Stimulated activated naive CD8-positive, alpha-beta T cell treated with anti-CD3 and anti-CD28 coated beads, Interleukin-15, amount 100 ng/mL, for 72 hours (primary cell): ENCODE data around the gene MEF2D.
A peak's percentile ranks its signal among the peaks of the same experiment; 100 is the strongest.

Experiments used
- ATAC-seq: fragments of 150-1000 bp; cut with Tn5 transposase; 2 replicates; pipeline ENCODE4 v1.10.0; 2021; ENCODE audit warnings: mild to moderate bottlenecking, moderate library complexity
- DNase-seq, 2 donors: peaks; one replicate each; pipeline ENCODE4 v3.0.0; 2021 to 2022
- H3K27ac Mint-ChIP-seq, 2 donors: one replicate each; pipeline ENCODE4 v1.8.0; 2022; ENCODE audit warnings: mild to moderate bottlenecking in 2 of 2, mixed read lengths in 2 of 2, moderate library complexity in 2 of 2
- H3K27me3 Mint-ChIP-seq: one replicate; pipeline ENCODE4 v1.8.0; 2022; ENCODE audit warnings: mixed read lengths
- H3K4me1 Mint-ChIP-seq: one replicate; pipeline ENCODE4 v1.8.0; 2022; ENCODE audit warnings: mild to moderate bottlenecking, mixed read lengths
- H3K4me3 Mint-ChIP-seq, 2 donors: one replicate each; pipeline ENCODE4 v1.8.0; 2022; ENCODE audit warnings: mild to moderate bottlenecking in 2 of 2, mixed read lengths in 2 of 2, moderate library complexity in 1 of 2
- H3K9me3 Mint-ChIP-seq, 2 donors: one replicate each; pipeline ENCODE4 v1.8.0; 2022; ENCODE audit warnings: mixed read lengths in 2 of 2

MEF2D gene

DNA sequence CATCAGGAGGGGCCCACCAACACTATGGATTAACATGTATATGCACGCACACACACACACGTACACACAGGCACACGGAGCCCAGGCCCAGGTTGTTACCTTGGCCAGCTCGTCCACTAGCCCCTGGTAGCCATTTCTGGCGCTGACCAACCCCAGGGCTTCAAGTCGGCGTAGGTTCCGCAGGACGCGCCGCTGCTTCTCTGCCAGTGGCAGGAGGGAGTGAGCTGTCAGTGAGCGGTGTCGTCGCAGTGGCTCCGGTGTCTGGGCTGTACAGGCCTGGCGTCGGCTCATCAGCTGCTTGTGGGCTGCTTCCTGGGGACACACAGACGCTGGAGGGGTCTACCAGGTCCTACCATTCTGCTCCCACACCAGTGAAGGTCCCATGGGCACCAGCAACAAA, 29.4 kb upstream of the MEF2D start:
- peaks cover 34% of the 10 kb centered on the region for H3K4me1 Mint-ChIP-seq
- H3K4me3 Mint-ChIP-seq: no peak overlapping the region
- no peak overlapping the region for H3K27ac Mint-ChIP-seq
- ATAC-seq: no peak
- no peaks in the 10 kb centered on the region for H3K27me3 Mint-ChIP-seq
- no peak for DNase-seq
- no peaks in the 10 kb centered on the region for H3K9me3 Mint-ChIP-seq

DNA sequence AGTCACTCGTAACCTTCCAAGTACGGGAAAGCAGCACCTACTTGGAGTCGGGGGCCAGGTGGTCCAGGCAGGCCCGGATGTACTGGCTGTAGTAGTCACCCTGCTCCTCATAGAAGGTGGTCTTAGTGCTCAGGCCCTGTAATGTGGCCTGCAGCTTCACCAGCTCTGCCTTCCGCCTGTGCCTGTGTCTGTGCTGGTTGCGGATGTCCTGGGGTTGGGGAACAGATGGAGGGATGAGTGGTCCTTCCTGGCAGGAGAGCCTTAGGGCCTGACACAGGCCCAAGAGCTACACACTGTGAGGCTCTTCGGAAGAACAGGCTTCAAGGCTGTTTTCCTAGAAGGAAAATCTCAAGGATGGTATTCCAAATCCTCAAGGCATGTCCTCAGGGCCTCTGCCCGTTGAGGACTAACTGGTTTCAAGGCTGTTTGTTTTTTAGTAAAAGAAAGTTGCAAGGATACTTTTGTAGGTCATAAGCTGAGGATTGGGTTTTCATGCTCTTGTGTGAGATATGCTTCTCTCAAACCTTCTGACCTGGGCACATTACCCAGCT, 28.4 kb upstream of the MEF2D start:
- no peak for DNase-seq
- H3K4me1 Mint-ChIP-seq: peaks cover 44% of the 10 kb centered on the region
- no peaks in the 10 kb centered on the region for H3K27me3 Mint-ChIP-seq
- no peaks in the 10 kb centered on the region for H3K9me3 Mint-ChIP-seq
- H3K27ac Mint-ChIP-seq: no peak overlapping the region
- H3K4me3 Mint-ChIP-seq: no peak overlapping the region
- ATAC-seq: no peak

DNA sequence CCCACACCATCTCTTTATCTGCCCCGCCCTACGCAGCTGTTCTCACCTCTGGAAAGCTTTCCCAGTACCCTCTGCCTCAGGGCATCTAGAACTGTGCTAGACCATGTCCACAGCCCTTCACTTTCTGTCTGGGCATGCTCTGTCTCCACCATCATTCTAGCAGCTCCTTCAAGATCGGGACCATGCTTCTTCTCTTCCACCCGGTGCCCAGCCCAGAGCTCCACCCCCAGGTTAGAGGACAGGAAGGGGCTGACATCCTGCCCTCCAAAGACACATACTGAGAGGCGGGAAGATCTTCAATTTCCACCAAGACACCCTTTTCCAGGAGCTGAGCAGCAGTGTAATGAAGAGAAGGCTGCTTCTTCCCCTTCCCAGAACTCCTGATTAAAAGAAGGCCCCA, 27.7 kb upstream of the MEF2D start:
- DNase-seq (no peak), ATAC-seq (no peak)
- H3K4me3 Mint-ChIP-seq: peak overlapping the region in 1 of 2 donors; percentile 61
- no peaks in the 10 kb centered on the region for H3K9me3 Mint-ChIP-seq
- peaks cover 48% of the 10 kb centered on the region for H3K4me1 Mint-ChIP-seq
- H3K27ac Mint-ChIP-seq: peak overlapping the region; percentile 22 to 69
- no peaks in the 10 kb centered on the region for H3K27me3 Mint-ChIP-seq

DNA sequence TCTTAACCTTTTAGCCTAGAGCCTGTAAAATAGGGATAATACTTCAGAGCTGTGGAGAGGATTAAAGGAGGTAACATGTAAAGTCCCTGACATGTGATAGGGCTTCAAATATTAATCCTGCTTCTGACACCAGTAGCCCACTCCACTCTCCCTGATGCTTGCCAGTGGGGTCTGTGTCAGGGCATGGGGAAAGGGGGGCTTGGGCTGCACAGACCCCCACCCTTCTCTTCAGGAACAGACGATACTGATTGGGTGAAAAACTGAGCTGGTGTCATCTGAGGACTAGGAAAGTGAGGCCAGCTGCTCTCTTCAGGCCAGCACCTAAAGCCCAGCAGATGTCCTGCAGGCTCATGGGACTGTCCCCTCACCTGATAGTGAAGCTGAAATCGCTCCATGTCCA, 27.0 kb upstream of the MEF2D start:
- no peak for ATAC-seq
- no peak overlapping the region for H3K27ac Mint-ChIP-seq
- H3K9me3 Mint-ChIP-seq: no peaks in the 10 kb centered on the region
- DNase-seq: no peak
- H3K4me1 Mint-ChIP-seq: peaks cover 48% of the 10 kb centered on the region
- H3K27me3 Mint-ChIP-seq: no peaks in the 10 kb centered on the region
- no peak overlapping the region for H3K4me3 Mint-ChIP-seq

DNA sequence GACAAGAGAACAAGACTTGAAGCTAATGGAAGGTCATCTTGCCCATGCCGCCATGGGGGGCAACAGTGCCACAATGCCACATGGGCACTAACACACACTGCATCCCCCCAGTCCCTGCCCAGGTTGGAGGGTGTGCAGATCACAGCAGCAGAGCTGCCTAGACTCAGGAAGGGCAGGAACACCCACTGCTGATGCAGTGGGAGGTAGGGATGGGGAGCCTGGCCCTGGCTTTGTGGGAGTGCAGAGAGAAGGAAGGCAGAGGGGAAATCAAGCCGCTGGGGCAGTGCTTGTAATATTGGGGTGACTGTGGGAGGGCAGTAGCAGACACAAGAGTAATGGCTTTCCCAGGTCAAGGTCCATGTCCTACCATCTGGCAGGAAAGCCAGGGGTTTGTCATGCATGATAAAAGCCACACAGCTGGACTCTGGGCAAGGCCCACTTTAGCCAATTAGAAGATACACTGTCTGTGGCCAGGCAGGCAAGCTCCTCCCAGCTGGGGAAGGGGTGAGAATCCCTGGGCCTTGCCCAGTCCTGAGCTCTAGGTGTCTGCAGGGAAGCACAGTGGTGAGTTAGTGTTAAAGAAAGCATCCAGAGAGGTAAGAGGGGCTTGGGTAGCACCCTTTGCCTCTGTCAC, 25.4 kb upstream of the MEF2D start:
- no peaks in the 10 kb centered on the region for H3K9me3 Mint-ChIP-seq
- ATAC-seq (no peak), DNase-seq (no peak)
- H3K27ac Mint-ChIP-seq: no peak overlapping the region
- H3K27me3 Mint-ChIP-seq: no peaks in the 10 kb centered on the region
- H3K4me1 Mint-ChIP-seq: peaks cover 48% of the 10 kb centered on the region
- H3K4me3 Mint-ChIP-seq: no peak overlapping the region

DNA sequence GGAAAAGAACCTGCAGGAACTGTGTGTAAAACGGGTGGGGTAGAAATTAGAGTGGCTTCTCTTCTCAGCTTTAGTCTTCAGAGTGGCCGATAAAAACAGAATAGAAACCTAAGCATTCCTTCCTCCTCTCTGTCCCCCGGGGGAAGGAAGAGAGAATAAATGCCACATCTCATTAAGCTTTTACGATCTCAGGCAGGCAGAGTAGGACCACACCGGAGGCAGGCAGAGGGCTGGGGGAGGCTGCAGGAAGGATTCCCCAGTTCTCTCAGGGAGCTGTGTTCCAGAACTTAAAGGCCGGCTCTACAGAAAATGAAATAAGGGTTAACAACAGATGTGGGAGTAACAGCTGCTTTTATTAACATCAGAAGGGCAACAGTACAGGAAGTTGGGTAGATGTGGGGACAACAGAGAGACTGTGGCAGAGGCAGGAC, 24.5 kb upstream of the MEF2D start:
- H3K27me3 Mint-ChIP-seq: no peaks in the 10 kb centered on the region
- H3K27ac Mint-ChIP-seq: peak overlapping the region; percentile 90 to 95
- DNase-seq (peak in 1 of 2 donors; percentile 11), ATAC-seq (peak; percentile 1)
- peaks cover 48% of the 10 kb centered on the region for H3K4me1 Mint-ChIP-seq
- no peaks in the 10 kb centered on the region for H3K9me3 Mint-ChIP-seq
- peak overlapping the region; percentile 74 to 86 for H3K4me3 Mint-ChIP-seq

DNA sequence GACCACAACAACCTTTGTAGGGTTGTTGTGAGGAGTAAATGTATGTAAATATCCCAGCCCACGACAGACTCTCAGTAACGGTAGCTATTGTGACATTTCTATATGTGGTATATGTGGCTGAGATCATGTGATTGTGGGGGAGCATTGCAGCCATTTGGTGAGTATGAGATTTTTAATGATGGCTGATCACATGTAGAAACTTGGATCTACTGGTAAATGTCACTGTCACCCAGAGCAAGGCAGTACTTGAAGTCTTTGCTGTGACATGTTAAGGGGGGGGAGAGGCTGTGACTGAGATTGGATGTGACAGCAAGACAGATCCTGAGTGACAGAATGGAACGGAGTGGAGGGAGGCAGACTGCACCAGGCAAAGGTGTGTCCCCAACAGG, 23.9 kb upstream of the MEF2D start:
- Mint-ChIP-seq H3K9me3 (no peaks in the 10 kb centered on the region), H3K27me3 (no peaks in the 10 kb centered on the region), H3K27ac (peak overlapping the region; percentile 90 to 95), H3K4me3 (peak overlapping the region; percentile 74 to 86), H3K4me1 (peaks cover 48% of the 10 kb centered on the region)
- DNase-seq: peak; percentile 35 to 57
- peak; percentile 94 for ATAC-seq

DNA sequence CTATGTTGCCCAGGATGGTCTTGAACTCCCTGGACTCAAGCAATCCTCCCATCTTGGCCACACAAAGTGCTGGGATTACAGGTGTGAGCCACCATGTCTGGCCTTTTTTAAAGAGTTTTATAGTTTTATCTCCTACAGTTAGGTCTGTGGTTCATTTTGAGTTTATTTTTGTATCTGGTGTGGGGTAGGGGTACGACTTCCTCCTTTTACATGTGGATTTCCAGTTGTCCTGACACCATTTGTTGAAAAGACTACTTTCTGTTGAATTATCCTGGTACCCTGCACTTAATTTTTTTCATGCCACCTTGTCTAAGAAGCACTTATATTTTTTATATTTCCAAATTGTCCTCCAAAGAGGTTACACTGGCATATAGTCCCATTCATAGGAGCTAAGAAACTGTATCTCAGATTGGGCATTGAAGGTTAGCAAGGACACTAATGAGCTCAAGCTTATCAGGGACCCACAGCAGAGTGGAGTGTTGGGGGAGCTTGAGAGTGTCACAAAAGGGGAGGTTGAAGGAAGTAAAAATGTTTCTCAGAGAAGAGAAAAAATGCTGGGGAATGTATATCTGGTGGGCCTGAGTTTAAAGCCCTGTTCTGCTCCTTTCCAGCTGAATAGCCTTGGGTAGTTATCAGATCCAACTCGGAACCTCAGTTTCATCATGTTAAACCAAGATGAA, 23.4 kb upstream of the MEF2D start:
- Mint-ChIP-seq H3K4me3 (peak overlapping the region; percentile 74 to 86), H3K9me3 (no peaks in the 10 kb centered on the region), H3K27ac (peak overlapping the region; percentile 90 to 95), H3K4me1 (peaks cover 46% of the 10 kb centered on the region), H3K27me3 (no peaks in the 10 kb centered on the region)
- DNase-seq: no peak
- ATAC-seq: no peak

DNA sequence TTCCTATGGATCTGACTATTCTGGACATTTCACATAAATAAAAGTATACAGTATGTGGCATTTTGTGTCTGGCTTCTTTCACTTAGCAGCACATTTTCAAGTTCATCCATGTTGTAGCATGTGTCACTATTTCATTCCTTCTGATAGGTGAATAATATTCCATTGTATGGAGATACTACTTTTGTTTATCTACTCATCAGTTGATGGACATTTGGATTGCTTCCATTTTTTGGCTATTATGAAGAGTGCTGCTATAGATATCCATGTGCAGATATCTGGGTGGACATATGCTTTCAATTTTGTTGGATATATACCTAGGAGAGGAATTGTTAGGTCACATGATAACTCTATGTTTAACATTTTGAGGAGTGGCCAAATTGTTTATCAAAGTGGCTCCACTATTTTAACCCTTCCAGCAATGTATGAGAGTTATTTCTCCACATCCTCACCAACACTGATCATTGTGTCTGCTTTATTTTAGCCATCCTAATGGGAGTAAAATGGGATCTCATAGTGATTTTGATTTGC, 21.9 kb upstream of the MEF2D start:
- Mint-ChIP-seq H3K4me3 (no peak overlapping the region), H3K4me1 (peaks cover 32% of the 10 kb centered on the region), H3K9me3 (no peaks in the 10 kb centered on the region), H3K27me3 (no peaks in the 10 kb centered on the region), H3K27ac (no peak overlapping the region)
- DNase-seq (no peak), ATAC-seq (no peak)

DNA sequence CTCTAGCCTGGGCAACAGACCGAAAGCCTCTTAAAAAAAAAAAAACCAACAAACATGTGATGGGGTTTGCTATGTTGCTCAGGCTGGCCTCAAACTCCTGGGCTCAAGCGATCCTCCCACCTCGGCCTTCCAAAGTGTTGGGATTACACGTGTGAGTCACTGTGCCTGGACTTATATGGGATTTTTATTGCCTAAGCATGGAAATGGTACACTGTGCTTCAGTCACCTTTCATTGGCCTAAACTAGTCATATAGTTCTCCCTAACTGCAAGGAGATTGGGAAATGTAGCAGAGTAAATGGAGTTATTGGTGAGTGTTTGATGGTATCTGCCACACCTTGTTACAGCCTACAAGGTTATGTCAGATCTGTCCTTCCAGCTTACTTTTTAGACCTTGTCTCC, 17.2 kb upstream of the MEF2D start:
- ATAC-seq (no peak), DNase-seq (no peak)
- no peak overlapping the region for H3K4me3 Mint-ChIP-seq
- H3K4me1 Mint-ChIP-seq: no peaks in the 10 kb centered on the region
- H3K27me3 Mint-ChIP-seq: no peaks in the 10 kb centered on the region
- H3K27ac Mint-ChIP-seq: no peak overlapping the region
- H3K9me3 Mint-ChIP-seq: no peaks in the 10 kb centered on the region

DNA sequence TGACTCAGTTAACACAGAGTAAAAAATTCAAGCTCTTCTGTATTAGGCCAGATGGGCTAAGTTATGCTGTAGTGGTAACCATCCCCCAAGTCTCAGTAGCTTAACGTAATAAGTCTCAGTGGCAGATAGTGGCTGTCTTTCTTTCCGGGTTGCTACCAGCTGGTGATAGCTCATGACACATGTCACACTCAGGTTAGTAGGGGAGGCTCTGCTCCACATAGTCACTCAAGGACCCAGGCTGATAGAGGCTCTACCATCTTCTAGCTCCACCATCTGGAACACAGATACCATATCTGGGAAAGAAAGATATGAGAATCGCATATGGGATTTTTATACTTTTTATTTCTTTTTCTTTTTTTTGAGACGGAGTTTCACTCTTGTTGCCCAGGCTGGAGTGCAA, 16.2 kb upstream of the MEF2D start:
- no peaks in the 10 kb centered on the region for H3K27me3 Mint-ChIP-seq
- H3K27ac Mint-ChIP-seq: no peak overlapping the region
- no peak for DNase-seq
- H3K4me3 Mint-ChIP-seq: no peak overlapping the region
- H3K9me3 Mint-ChIP-seq: no peaks in the 10 kb centered on the region
- H3K4me1 Mint-ChIP-seq: peaks cover 5% of the 10 kb centered on the region
- ATAC-seq: no peak

DNA sequence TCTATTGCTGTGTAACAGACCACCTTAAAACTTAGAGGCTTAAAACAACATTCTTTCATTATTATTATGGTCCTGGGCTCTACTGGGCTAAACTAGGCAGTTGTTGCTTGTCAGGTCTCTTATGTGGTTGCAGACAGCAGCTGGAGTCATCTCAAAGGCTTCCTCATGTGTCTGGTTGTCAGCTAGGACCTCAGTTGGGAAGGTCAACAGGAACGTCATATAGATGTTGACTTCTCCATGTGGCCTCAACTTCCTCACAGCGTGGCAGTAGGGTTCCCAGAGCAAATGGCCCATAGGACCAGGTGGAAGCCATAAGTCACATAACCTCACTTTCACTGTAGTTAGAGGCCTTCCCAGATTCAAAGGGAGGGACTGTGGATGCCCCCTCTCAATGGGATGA, 15.4 kb upstream of the MEF2D start:
- H3K27me3 Mint-ChIP-seq: no peaks in the 10 kb centered on the region
- DNase-seq (no peak), ATAC-seq (no peak)
- H3K27ac Mint-ChIP-seq: no peak overlapping the region
- H3K9me3 Mint-ChIP-seq: no peaks in the 10 kb centered on the region
- H3K4me3 Mint-ChIP-seq: no peak overlapping the region
- peaks cover 9% of the 10 kb centered on the region for H3K4me1 Mint-ChIP-seq

DNA sequence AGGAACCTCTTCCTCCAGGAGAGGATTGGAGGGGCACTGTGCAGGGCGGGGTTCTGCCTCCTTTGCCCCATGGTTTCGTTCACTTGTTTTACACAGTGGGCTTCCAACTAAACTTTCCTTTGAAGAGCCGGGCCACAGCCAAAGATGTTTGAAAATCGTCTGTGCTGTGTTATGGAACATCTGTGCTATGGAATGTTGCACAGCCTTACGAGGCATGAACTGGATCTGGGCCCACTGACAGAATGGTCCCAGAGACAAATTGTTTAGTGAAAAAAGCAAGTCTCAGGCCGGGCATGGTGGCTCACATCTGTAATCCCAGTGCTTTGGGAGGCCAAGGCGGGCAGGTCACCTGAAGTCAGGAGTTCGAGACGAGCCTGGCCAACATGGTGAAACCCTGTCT, 12.6 kb upstream of the MEF2D start:
- Mint-ChIP-seq H3K27ac (no peak overlapping the region), H3K9me3 (no peaks in the 10 kb centered on the region), H3K4me3 (no peak overlapping the region), H3K4me1 (peaks cover 23% of the 10 kb centered on the region), H3K27me3 (no peaks in the 10 kb centered on the region)
- DNase-seq: no peak
- ATAC-seq: no peak

DNA sequence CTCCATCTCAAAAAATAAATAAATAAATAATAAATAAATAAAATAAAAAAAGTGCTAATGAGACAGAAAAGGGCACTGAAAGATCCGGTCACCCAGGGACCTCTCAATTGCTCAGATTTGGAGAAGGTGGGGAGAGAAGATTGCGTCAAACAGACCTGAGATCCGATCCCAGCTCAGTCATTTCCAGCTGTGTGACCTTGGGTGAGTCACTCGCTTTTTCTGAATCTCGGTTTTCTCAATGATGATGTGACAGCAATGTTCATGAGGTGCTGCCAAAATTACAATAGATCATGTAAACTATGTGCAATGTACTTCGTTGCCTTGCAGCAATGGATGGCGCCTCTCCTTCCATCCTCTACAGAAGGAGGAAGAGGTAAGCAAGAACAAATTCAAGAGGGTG, 11.1 kb upstream of the MEF2D start:
- peak overlapping the region in 1 of 2 donors; percentile 53 for H3K4me3 Mint-ChIP-seq
- H3K27ac Mint-ChIP-seq: no peak overlapping the region
- H3K9me3 Mint-ChIP-seq: no peaks in the 10 kb centered on the region
- H3K27me3 Mint-ChIP-seq: no peaks in the 10 kb centered on the region
- peaks cover 30% of the 10 kb centered on the region for H3K4me1 Mint-ChIP-seq
- ATAC-seq (peak; percentile 73), DNase-seq (no peak)

DNA sequence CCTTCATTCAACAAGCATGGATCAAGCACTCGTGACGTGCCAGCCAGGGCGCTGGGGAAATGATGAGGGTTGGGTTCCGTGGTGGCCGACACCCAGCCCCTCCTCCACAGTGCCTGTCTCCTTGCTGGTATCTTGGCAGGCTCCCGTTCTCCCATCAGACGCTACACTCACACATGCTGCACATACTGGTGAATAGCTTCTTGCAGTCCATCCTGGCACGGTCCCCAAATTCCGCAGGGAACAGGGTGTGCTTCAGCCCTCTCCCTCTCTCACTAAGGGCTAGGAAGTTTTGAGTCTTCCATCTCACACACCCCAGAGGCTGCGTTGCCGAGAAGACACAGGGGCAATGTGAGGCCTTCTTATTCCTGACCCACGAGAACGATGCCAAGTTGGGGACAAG, 10.1 kb upstream of the MEF2D start:
- Mint-ChIP-seq H3K4me1 (peaks cover 39% of the 10 kb centered on the region), H3K4me3 (no peak overlapping the region), H3K27ac (no peak overlapping the region), H3K27me3 (no peaks in the 10 kb centered on the region), H3K9me3 (no peaks in the 10 kb centered on the region)
- no peak for ATAC-seq
- DNase-seq: no peak

DNA sequence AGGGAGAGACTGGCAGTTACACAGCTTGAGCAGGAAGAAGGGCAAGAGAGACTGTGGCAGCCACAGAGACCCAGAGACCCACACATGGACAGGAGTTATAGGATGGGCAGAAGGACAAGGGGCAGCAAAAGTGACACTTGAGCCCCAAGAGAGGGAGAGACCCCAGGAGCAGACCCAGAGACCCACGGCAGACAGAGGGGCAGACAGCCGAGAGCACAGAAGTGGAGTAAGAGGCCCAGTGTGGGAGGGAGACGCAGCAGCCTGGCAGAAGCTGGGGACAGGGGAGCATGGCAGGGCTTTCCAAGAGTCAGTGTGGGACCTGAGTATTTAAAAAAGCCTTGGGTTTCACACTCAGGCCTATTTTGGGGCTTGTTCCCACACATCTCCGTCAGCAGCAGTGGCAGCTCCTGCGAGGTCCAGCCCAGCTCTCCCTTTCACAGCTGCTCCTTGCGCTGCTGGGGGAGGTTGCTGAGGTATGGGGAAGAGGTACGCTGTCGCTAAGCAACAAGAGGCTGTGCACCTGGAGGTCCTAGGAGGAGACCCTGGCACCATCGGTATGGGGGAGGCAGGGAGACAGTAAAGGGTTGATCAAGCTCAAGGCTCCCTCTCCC, 9.0 kb upstream of the MEF2D start:
- H3K27ac Mint-ChIP-seq: peak overlapping the region; percentile 17 to 92
- H3K4me1 Mint-ChIP-seq: peaks cover 49% of the 10 kb centered on the region
- DNase-seq (no peak), ATAC-seq (no peak)
- H3K9me3 Mint-ChIP-seq: peaks cover 0 to 4% of the 10 kb centered on the region in 2 donors
- no peak overlapping the region for H3K4me3 Mint-ChIP-seq
- H3K27me3 Mint-ChIP-seq: no peaks in the 10 kb centered on the region
